Right atrium auricular region (tissue), 2 donors: Measurements from ENCODE around the gene ARFGAP1. TPM values are rescaled to one million over a fixed set of nuclear protein-coding genes. Genes with fewer than 3 reads are reported as not detected.

ENCODE experiments used
- DNase-seq: peaks from one replicate; pipeline ENCODE4 v3.0.0-alpha.2; 2019; ENCODE audit warnings: low spot score
- H3K27ac ChIP-seq, 2 donors: fragments of 200-600 bp; sonication (generic); 1 replicate in 1 of 2; 2 replicates in 1 of 2; pipeline ENCODE4 v1.5.1; 2016 to 2019
- H3K27me3 ChIP-seq, 2 donors: fragments of 200-600 bp; sonication (generic); one replicate each; pipeline versions ENCODE4 v1.5.1 to v1.6.0; 2017 to 2019
- H3K36me3 ChIP-seq: fragments of 200-600 bp; sonication (generic); one replicate; pipeline ENCODE4 v1.5.1; 2016
- H3K4me1 ChIP-seq, 2 donors: fragments of 200-600 bp; sonication (generic); one replicate each; pipeline versions ENCODE4 v1.5.1 to v1.6.0; 2017 to 2019
- H3K4me3 ChIP-seq, 2 donors: fragments of 200-600 bp; sonication (generic); 1 replicate in 1 of 2; 2 replicates in 1 of 2; pipeline ENCODE4 v1.5.1; 2017 to 2019; ENCODE audit warnings: mild to moderate bottlenecking in 1 of 2, moderate library complexity in 1 of 2
- H3K9me3 ChIP-seq, 2 donors: fragments of 200-600 bp; sonication (generic); one replicate each; pipeline ENCODE4 v1.5.1; 2019
- CTCF ChIP-seq, 2 donors: fragments of 200-600 bp; sonication (generic); IDR thresholded peaks; one replicate each; pipeline ENCODE4 v1.5.1; 2019; ENCODE audit warnings: antibody characterized with exemption in 2 of 2
- total RNA-seq, 2 donors: library from RNA; depleted of rRNA; stranded (reverse); fragments of >200 nt; gene quantifications; one replicate each; pipeline ENCODE4 v1.1.0, GENCODE V29; 2016

Gene ARFGAP1
- total RNA-seq, 2 donors from 2014 or later = 19.1 to 20.7 TPM

- DNase-seq = no peak
- no peaks in the 10 kb centered on the region for H3K9me3 ChIP-seq
- peaks cover 0 to 13% of the 10 kb centered on the region in 2 donors for H3K4me1 ChIP-seq
- no peak overlapping the region for H3K4me3 ChIP-seq
- no peak for TF ChIP-seq CTCF (IDR thresholded peaks at IDR 0.05)
- no peak overlapping the region for H3K27ac ChIP-seq
- H3K36me3 ChIP-seq = no peaks in the 10 kb centered on the region
- H3K27me3 ChIP-seq = no peaks in the 10 kb centered on the region
Measured at GRCh38 chr20:63226042-63226943, 46.3 kb upstream of the ARFGAP1 start.

GRCh38 chr20:63227260-63227659 lies 45.4 kb upstream of the ARFGAP1 start:
- TF ChIP-seq CTCF (IDR thresholded peaks at IDR 0.05) = no peak

GRCh38 chr20:63228806-63229205 lies 43.8 kb upstream of the ARFGAP1 start:
- peaks cover 0 to 13% of the 10 kb centered on the region in 2 donors for H3K4me1 ChIP-seq
- TF ChIP-seq CTCF (IDR thresholded peaks at IDR 0.05) = no peak
- no peaks in the 10 kb centered on the region for H3K36me3 ChIP-seq
- no peak overlapping the region for H3K4me3 ChIP-seq
- H3K27me3 ChIP-seq = no peaks in the 10 kb centered on the region
- H3K27ac ChIP-seq = no peak overlapping the region
- DNase-seq = no peak
- H3K9me3 ChIP-seq = no peaks in the 10 kb centered on the region

More at GRCh38 chr20:63227260-63227659, 45.4 kb upstream of the ARFGAP1 start:
- DNase-seq = no peak
- H3K27ac ChIP-seq = no peak overlapping the region
- H3K9me3 ChIP-seq = no peaks in the 10 kb centered on the region
- peaks cover 0 to 13% of the 10 kb centered on the region in 2 donors for H3K4me1 ChIP-seq
- no peak overlapping the region for H3K4me3 ChIP-seq
- no peaks in the 10 kb centered on the region for H3K36me3 ChIP-seq
- H3K27me3 ChIP-seq = no peaks in the 10 kb centered on the region

GRCh38 chr20:63230800-63231268 lies 41.8 kb upstream of the ARFGAP1 start:
- Histone ChIP-seq H3K27me3 (no peaks in the 10 kb centered on the region), H3K4me1 (peaks cover 0 to 7% of the 10 kb centered on the region in 2 donors), H3K27ac (no peak overlapping the region), H3K9me3 (no peaks in the 10 kb centered on the region), H3K4me3 (no peak overlapping the region), H3K36me3 (no peaks in the 10 kb centered on the region)
- DNase-seq = peak; percentile 63
- peak; percentile 35 to 60 for TF ChIP-seq CTCF (IDR thresholded peaks at IDR 0.05)

GRCh38 chr20:63232235-63233060 lies 40.2 kb upstream of the ARFGAP1 start:
- DNase-seq = no peak
- H3K4me3 ChIP-seq = no peak overlapping the region
- H3K27ac ChIP-seq = no peak overlapping the region
- H3K9me3 ChIP-seq = no peaks in the 10 kb centered on the region
- H3K36me3 ChIP-seq = no peaks in the 10 kb centered on the region
- H3K4me1 ChIP-seq = peaks cover 0 to 7% of the 10 kb centered on the region in 2 donors
- TF ChIP-seq CTCF (IDR thresholded peaks at IDR 0.05) = no peak
- H3K27me3 ChIP-seq = no peaks in the 10 kb centered on the region
